OCI-LY3 (cell line): ENCODE results near the gene SH3GL1.

Source experiments
- EZH2phosphoT487 ChIP-seq: fragments of 200-600 bp; shearing (Covaris generic); IDR thresholded peaks from 2 replicates; pipeline ENCODE4 v1.6.1; 2018; ENCODE audit warnings: antibody characterized with exemption, mixed run types, low read depth
- TF ChIP-seq, protein P1 (sequence below): fragments of 200-600, 300-600 bp; sonication (generic); IDR thresholded peaks from 2 replicates; pipeline ENCODE4 v1.5.1; 2014; ENCODE audit warnings: antibody characterized with exemption, low read length, low read depth

DNA sequence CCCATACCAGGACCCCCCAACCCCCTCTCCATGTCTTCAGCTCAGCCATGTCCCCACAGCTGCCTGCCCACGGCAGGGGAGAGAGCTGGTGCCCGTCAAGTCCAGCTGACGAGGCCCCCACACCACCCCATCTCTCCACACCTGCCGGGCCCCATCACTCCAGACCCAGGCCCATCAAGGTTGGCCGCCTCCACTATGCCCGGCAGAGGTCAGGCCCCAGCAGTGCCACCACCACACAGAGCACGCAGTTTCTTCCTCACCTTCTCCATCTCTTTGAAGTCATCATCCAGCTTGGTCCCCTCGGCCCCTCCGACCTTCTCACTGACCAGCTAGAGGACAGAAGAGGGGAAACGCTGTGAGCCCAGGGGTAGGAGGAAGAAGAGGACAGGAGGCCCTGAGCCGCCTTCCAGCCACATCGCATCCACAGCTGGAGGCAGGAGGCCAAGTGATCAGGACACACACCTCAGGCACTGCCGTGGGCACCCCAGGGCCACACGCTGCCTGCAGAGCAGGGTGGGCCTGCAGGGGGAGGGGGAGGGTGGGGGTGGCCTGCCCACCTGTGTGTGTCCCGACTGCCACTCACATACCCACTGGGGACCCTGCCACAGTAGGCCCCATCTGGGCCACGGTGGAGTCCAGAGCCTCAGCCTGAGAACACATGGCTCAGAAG lies 33.5 kb downstream of the SH3GL1 start:
- TF ChIP-seq, protein P1, sequence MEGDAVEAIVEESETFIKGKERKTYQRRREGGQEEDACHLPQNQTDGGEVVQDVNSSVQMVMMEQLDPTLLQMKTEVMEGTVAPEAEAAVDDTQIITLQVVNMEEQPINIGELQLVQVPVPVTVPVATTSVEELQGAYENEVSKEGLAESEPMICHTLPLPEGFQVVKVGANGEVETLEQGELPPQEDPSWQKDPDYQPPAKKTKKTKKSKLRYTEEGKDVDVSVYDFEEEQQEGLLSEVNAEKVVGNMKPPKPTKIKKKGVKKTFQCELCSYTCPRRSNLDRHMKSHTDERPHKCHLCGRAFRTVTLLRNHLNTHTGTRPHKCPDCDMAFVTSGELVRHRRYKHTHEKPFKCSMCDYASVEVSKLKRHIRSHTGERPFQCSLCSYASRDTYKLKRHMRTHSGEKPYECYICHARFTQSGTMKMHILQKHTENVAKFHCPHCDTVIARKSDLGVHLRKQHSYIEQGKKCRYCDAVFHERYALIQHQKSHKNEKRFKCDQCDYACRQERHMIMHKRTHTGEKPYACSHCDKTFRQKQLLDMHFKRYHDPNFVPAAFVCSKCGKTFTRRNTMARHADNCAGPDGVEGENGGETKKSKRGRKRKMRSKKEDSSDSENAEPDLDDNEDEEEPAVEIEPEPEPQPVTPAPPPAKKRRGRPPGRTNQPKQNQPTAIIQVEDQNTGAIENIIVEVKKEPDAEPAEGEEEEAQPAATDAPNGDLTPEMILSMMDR = no peak
- no peak for TF ChIP-seq EZH2phosphoT487
